Osteocyte (in vitro differentiated cells): ENCODE results near the gene PPP4C. TPM values are rescaled to one million over a fixed set of nuclear protein-coding genes. Genes with fewer than 3 reads are reported as not detected.

ENCODE experiments used
- DNase-seq: peaks from one replicate; pipeline ENCODE4 v3.0.0; 2021; ENCODE audit warnings: mixed read lengths; ENCODE audit not compliant: unreplicated experiment; ENCODE audit errors: extremely low spot score
- H3K27ac Mint-ChIP-seq: one replicate; pipeline ENCODE4 v1.8.0; 2021; ENCODE audit warnings: mild to moderate bottlenecking, mixed read lengths; ENCODE audit not compliant: unreplicated experiment
- H3K27me3 Mint-ChIP-seq: one replicate; pipeline ENCODE4 v1.8.0; 2021; ENCODE audit warnings: mixed read lengths; ENCODE audit not compliant: unreplicated experiment
- H3K36me3 Mint-ChIP-seq: one replicate; pipeline ENCODE4 v1.8.0; 2021; ENCODE audit warnings: mixed read lengths; ENCODE audit not compliant: unreplicated experiment
- H3K4me1 Mint-ChIP-seq: one replicate; pipeline ENCODE4 v1.8.0; 2021; ENCODE audit warnings: mixed read lengths; ENCODE audit not compliant: unreplicated experiment
- H3K4me3 Mint-ChIP-seq: one replicate; pipeline ENCODE4 v1.8.0; 2021; ENCODE audit warnings: mild to moderate bottlenecking, moderate library complexity, mixed read lengths; ENCODE audit not compliant: unreplicated experiment
- H3K9me3 Mint-ChIP-seq: one replicate; pipeline ENCODE4 v1.8.0; 2021; ENCODE audit warnings: mixed read lengths; ENCODE audit not compliant: unreplicated experiment
- CTCF ChIP-seq: fragments of 200-600 bp; sonication (generic); IDR thresholded peaks from 2 replicates; pipeline ENCODE4 v1.5.0; 2021; ENCODE audit warnings: antibody characterized with exemption, mild to moderate bottlenecking, moderate library complexity
- total RNA-seq: library from RNA; stranded (reverse); gene quantifications from 2 replicates; pipeline ENCODE4 v1.2.1, GENCODE V29; 2021

Gene PPP4C
- total RNA-seq, 1 donor from 2014 or later: 102 TPM

DNA sequence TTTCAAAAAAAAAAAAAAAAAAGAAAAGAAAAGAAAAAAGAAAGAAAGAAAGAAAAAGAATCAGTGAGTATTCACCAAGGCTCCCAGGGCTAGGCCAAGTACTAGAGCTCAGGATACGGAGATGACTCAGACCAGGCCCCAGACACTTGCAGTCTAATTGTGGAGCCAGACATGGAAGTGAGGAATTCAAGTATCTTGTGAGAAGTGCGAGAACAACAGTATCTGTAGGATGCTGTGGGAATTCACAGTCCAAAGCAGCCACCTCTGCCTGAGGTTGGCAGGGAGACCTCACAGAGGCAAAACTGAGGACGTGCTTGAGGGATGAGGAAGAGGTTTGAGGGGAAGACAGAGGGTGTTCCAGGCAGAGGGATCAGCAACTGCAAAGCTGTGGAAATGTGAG lies 24.3 kb upstream of the PPP4C start:
- no peaks in the 10 kb centered on the region for H3K9me3 Mint-ChIP-seq

GRCh38 chr16:30052671-30053372 lies 23.0 kb upstream of the PPP4C start:
- no peaks in the 10 kb centered on the region for H3K36me3 Mint-ChIP-seq
- H3K9me3 Mint-ChIP-seq: no peaks in the 10 kb centered on the region
- H3K27ac Mint-ChIP-seq: peak overlapping the region; percentile 68
- H3K4me3 Mint-ChIP-seq: peak overlapping the region; percentile 88
- DNase-seq: peak; percentile 97
- TF ChIP-seq CTCF: no peak
- H3K4me1 Mint-ChIP-seq: peaks cover 17% of the 10 kb centered on the region
- no peaks in the 10 kb centered on the region for H3K27me3 Mint-ChIP-seq

More for the DNA sequence above, 24.3 kb upstream of the PPP4C start:
- no peak for DNase-seq
- Mint-ChIP-seq H3K27ac (no peak overlapping the region), H3K4me1 (peaks cover 17% of the 10 kb centered on the region), H3K36me3 (no peaks in the 10 kb centered on the region), H3K27me3 (no peaks in the 10 kb centered on the region), H3K4me3 (peak overlapping the region; percentile 40)
- no peak for TF ChIP-seq CTCF

GRCh38 chr16:30053376-30054015 lies 22.3 kb upstream of the PPP4C start:
- no peak for DNase-seq
- TF ChIP-seq CTCF: no peak
- H3K27me3 Mint-ChIP-seq: no peaks in the 10 kb centered on the region
- H3K9me3 Mint-ChIP-seq: no peaks in the 10 kb centered on the region
- peak overlapping the region; percentile 64 for H3K27ac Mint-ChIP-seq
- H3K36me3 Mint-ChIP-seq: no peaks in the 10 kb centered on the region
- H3K4me1 Mint-ChIP-seq: peaks cover 17% of the 10 kb centered on the region
- H3K4me3 Mint-ChIP-seq: peak overlapping the region; percentile 88

DNA sequence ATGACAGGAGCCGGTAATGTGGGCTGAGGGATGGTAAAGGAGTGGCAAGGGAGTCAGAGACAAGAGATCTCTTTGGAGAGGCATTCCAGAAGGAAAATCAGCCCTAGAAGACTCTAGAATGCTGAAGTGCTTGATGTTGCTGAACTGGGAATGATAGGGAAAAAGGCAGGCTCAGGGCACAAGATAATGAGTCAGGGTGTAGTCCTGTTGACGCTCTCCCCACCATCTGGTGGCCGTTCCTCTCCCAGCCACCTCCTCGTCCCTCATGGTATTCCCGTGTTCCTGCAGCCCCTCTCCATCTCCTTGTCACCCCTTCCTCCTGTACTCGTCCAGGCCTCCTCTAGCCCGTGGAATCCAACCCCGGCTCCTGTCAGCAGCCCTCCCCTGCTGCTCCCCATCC lies 21.3 kb upstream of the PPP4C start:
- Mint-ChIP-seq H3K27ac (peak overlapping the region; percentile 62), H3K36me3 (no peaks in the 10 kb centered on the region), H3K27me3 (no peaks in the 10 kb centered on the region), H3K4me3 (peak overlapping the region; percentile 52), H3K9me3 (no peaks in the 10 kb centered on the region), H3K4me1 (peaks cover 17% of the 10 kb centered on the region)
- no peak for TF ChIP-seq CTCF
- DNase-seq: no peak

- H3K4me1 Mint-ChIP-seq: peaks cover 17% of the 10 kb centered on the region
- H3K9me3 Mint-ChIP-seq: no peaks in the 10 kb centered on the region
- peak overlapping the region; percentile 22 for H3K4me3 Mint-ChIP-seq
- peak; percentile 46 for TF ChIP-seq CTCF
- H3K36me3 Mint-ChIP-seq: no peaks in the 10 kb centered on the region
- H3K27ac Mint-ChIP-seq: no peak overlapping the region
- DNase-seq: no peak
- H3K27me3 Mint-ChIP-seq: no peaks in the 10 kb centered on the region
Observed at GRCh38 chr16:30054959-30055553, 20.7 kb upstream of the PPP4C start.
